Transverse colon (tissue), 3 donors: Measurements from ENCODE around the gene PLB1.

Source experiments
- CTCF ChIP-seq, 5 experiments: fragments of 200-600 bp in 3 of 5; fragments of 450-650 bp in 2 of 5; sonication (generic) in 3 of 5; IDR thresholded peaks; 1 replicate in 2 of 5; 2 replicates in 3 of 5; pipeline ENCODE4 v1.5.1; 2016 to 2017; ENCODE audit warnings: antibody characterized with exemption in 5 of 5, inconsistent platforms in 3 of 5, mild to moderate bottlenecking in 2 of 5, moderate library complexity in 1 of 5
- EP300 ChIP-seq: sonication (generic); formaldehyde crosslinking; IDR thresholded peaks from one replicate; pipeline ENCODE4 v1.6.1; 2017; ENCODE audit warnings: antibody characterized with exemption, low read depth
- POLR2A ChIP-seq: fragments of 450-650 bp; IDR thresholded peaks from one replicate; pipeline ENCODE4 v1.6.1; 2016; ENCODE audit warnings: antibody characterized with exemption, mild to moderate bottlenecking, moderate library complexity

- TF ChIP-seq CTCF (IDR thresholded peaks at IDR 0.05), result no peak
- TF ChIP-seq POLR2A, result no peak
- TF ChIP-seq EP300, result no peak
These were observed 156.4 kb downstream of the PLB1 start for GRCh38 chr2:28652217-28652616.
